HG02610 (cell line): ENCODE data around the gene CARD11.

Experiments
- ATAC-seq: cut with Tn5 transposase; IDR thresholded peaks from one replicate; pipeline ENCODE4 v1.9.1; 2021; ENCODE audit warnings: mild to moderate bottlenecking, moderate library complexity; ENCODE audit not compliant: unreplicated experiment

The CARD11 gene

GRCh38 chr7:2984091-2984490 lies 59.6 kb downstream of the CARD11 start:
- no peak for ATAC-seq

- no peak for ATAC-seq
These were observed 60.1 kb downstream of the CARD11 start for GRCh38 chr7:2983586-2983985.

DNA sequence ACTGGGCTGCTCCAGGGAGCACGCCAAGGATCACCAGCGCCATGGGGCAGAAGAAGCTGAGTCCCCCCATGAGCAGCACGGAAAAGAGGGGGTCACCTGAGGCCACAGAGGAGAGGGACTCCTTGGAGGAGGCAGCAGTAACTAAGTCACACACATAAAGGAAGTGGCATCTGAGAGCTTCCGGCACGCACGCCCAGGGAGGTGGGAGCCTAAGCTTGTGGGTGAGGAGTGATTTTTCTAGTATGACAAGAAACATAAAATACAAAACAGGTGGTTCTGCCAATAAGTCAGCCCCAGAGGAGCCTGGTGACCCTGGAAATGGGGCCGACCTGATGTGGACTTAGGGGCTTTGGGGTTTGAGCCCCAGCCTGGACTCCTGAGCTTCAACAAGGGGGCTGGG lies 60.8 kb downstream of the CARD11 start:
- ATAC-seq: no peak

DNA sequence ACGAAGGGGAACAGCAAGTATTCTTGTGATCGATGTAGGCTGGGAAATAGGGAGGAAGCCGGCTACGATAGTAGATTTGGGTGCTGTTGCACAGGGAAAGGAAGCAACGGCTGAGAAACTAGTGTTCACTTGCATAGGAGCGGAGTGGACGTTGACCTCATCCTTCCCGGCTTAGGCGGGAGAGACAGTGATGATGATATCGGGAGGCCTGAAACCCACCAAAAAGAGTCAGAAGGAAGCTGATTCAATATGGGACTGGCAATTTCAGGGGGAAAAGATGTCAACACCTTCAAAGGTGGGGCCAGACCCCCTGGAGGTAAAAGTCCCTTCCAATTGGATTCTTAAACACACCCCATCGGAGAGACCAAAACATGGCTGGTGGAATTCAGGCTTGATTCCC lies 61.3 kb downstream of the CARD11 start:
- no peak for ATAC-seq

- no peak for ATAC-seq
These were observed 62.6 kb downstream of the CARD11 start for GRCh38 chr7:2981103-2981480.

GRCh38 chr7:2980401-2981102 lies 63.1 kb downstream of the CARD11 start:
- no peak for ATAC-seq

DNA sequence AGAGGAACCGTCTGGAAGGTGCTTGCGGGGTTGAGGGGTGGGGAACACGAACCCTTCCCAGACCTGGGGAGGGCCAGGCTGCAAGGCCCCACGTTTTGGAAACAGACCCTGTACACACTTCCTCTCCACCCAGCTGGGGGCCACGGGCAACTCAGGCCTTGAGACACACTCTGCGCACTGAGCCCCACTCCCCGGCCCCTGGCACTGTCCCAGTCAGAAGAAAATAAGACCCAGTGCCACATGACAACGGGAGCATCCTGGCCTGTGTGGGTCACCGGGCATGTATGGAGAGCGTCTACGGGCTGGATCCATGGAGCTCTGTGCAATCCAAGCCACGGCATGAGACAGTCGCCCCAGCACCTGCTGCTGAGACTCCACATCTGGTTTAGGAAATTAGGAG lies 63.7 kb downstream of the CARD11 start:
- ATAC-seq: no peak

GRCh38 chr7:2979201-2979631 lies 64.5 kb downstream of the CARD11 start:
- no peak for ATAC-seq

GRCh38 chr7:2978408-2978807 lies 65.3 kb downstream of the CARD11 start:
- peak; percentile 85 for ATAC-seq

GRCh38 chr7:2975821-2976371 lies 67.8 kb downstream of the CARD11 start:
- ATAC-seq: no peak

DNA sequence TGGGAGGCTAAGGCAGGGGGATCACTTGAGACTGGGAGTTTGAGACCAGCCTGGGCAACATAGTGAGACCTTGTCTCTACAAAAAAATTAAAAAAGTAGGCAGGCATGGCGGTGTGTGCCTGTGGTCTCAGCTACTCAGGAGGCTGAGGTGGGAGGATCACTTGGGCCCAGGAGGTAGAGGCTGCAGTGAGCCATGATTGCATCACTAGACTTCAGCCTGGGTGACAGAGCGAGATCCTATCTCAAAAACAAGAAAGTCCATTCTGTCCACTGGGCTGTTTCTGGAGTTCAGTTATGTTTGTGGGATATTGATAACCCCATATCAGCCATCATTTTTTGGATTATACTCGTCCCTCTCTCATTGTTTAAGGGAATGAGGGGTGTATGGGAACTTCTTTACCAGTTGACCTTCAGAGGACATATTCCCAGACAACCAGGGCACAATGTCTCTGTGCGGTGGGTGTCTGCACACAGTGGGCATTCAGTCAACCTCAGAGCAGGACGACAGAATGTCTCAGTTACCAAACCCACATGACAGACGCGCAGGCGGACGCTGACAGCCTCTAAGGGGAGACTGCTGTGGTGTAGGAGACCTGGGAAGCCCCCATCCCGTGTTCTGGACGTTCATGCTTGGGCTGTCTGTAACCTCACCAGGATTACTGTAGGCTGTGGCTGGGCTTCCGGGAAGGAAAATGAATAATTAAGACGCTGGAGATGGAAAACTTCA lies 69.4 kb downstream of the CARD11 start:
- no peak for ATAC-seq

GRCh38 chr7:2972835-2973161 lies 70.9 kb downstream of the CARD11 start:
- no peak for ATAC-seq

DNA sequence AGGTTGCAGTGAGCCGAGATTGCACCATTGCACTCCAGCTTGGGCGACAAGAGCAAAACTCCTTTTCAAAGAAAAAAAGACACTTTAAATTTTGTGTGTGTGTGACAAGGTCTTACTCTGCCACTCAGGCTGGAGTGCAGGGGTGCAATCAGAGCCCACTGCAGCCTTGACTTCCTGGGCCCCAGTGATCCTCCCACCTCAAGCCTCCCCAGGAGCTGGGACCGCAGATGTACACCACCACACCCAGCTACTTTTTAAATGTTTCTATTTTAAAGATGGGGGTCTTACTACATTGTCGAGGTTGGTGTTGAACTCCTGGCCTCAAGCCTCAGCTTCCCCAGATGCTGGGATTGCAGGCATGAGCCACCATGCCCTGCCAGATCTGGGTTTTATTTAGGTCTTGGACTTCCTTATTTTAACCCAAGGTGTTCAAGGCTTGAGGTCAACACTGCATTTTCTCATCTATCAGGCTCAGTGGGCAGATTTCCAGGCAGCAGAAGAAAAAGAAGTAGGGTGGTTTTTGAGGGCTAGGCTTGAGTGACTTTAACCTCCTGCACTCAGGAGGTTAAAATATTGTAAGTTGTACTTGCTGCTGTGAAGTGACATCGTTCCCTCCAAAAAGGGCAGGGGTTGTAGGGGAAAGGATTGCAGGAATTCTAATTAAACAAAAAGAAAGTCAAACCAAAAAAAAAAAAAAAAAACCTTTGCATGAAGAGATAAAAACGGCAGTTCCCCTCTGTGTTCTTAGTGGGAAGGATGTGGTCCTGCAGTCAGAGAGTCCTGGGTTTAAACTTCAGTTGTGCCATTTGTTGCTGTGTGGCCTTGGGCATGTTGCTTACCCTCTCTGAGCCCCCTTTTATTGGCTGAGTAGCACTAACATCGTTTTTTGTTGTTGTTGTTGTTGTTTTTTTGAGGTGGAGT lies 71.5 kb downstream of the CARD11 start:
- peak; percentile 72 for ATAC-seq

- no peak for ATAC-seq
These were observed 72.8 kb downstream of the CARD11 start for GRCh38 chr7:2970861-2971260.

DNA sequence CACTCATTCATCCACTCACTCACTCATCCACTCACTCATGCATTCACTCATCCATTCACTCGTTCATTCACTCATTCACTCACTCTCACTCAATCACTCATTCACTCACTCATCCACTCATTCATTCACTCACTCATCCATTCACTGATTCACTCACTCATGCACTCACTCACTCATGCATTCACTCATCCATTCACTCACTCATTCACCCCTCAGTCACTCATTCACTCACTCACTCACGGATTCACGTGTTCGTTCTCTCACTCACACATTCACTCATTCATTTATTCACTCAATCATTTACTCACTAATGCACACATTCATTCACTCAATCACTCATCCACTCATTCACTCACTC lies 73.4 kb downstream of the CARD11 start:
- ATAC-seq: no peak

GRCh38 chr7:2969398-2970306 lies 74.0 kb downstream of the CARD11 start:
- ATAC-seq: no peak

DNA sequence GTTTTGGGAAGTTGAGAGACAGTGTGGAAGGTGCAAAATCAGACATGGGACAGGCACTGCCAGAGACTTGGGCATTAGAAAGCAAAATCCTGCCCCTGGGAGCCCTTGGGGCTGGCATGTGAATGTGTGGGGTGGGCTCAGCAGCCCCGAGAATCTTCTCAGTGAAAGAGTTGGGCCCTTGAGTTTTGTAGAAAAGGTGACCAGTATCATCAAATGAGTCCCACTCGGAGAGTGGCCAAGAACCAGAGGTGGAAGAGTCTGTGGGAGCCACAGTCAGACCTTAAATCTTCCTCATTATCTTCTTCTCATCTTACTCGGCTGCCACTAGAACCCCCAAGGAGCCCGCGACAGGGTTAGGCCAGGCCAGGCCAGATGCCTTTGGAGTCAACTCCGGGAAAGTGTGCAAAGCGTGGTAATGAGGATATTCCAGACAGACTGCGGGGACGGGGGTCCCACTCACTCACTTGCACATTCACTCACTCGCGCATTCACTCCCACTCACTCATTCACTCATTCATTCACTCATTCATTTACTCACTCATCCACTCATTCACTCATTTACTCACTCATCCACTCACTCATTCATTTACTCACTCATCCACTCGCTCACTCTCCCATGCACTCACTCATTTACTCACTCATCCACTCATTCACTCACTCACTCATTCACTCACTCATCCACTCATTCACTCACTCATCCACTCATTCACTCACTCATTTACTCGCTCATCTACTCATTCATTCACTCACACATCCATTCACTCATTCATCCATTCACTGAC lies 74.9 kb downstream of the CARD11 start:
- no peak for ATAC-seq

DNA sequence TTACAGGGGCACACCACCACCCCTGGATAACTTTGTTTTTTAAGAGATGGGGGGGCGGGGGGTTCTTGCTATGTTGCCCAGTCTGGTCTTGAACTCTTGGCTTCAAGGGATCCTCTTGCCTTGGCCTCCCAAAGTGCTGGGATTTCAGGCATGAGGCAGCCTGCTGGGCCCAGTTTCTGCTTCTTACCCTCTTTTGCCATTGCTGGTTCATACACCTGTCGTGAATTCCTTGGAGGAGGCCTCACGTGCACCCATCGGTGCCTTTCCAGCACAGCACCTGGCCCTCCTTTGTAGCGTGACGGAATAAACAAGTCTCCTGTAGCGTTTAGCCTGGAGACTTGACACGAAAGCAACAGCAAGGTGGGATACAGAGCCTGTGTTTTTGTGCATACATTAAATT lies 75.5 kb downstream of the CARD11 start:
- ATAC-seq: no peak

- ATAC-seq: no peak
These were observed 76.0 kb downstream of the CARD11 start for GRCh38 chr7:2967705-2968104.

DNA sequence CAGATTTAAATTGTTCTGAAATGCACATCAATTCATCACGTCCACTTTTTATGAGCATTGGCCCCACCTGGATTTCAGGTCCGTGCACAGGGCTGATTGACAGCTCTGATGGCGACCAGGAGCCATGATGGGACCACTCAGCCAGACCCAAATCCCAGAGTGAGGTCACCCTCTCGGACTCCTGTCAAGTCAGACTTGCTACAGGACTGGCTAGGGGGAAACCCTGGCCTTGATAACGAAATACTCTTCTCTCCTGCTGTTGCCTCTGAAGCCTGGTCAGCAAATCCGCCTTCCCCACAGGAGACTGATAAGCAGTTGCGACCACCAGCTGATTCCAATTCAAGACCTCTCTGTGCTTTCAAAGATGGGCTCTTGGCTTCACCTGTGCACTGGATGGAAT lies 76.4 kb downstream of the CARD11 start:
- ATAC-seq: no peak
